Keratinocyte (primary cell): Measurements from ENCODE around the gene PRDM11. TPM values are rescaled to one million over a fixed set of nuclear protein-coding genes. Genes with fewer than 3 reads are reported as not detected.

ENCODE experiments used
- DNase-seq: peaks from one replicate; pipeline ENCODE4 v3.0.0-alpha.2; 2011; ENCODE audit warnings: low read depth, missing footprints, low spot score
- FAIRE-seq: peaks from 2 replicates; lab custom pipeline; 2011; peaks lifted over from hg19 to GRCh38; lab: Jason Lieb, UNC
- H2AFZ ChIP-seq: 2 replicates; pipeline ENCODE4 v1.6.0; 2012; ENCODE audit warnings: low read length, control low read depth, inconsistent platforms; ENCODE audit not compliant: control insufficient read depth
- H3K27ac ChIP-seq: 2 replicates; pipeline ENCODE4 v1.5.1; 2011; ENCODE audit warnings: low read length; ENCODE audit not compliant: control insufficient read depth, insufficient read depth
- H3K27me3 ChIP-seq: 3 replicates; pipeline ENCODE4 v1.6.0; 2011; ENCODE audit warnings: low read length; ENCODE audit not compliant: control insufficient read depth, insufficient read depth; ENCODE audit errors: extremely low read depth
- H3K36me3 ChIP-seq, 2 experiments: 2 replicates in 1 of 2; 3 replicates in 1 of 2; pipeline ENCODE4 v1.5.1; 2011; ENCODE audit warnings: low read length in 2 of 2, mild to moderate bottlenecking in 1 of 2; ENCODE audit not compliant: control insufficient read depth in 2 of 2, insufficient read depth in 2 of 2; ENCODE audit errors: extremely low read depth in 1 of 2
- H3K4me1 ChIP-seq: 3 replicates; pipeline ENCODE4 v1.5.1; 2011; ENCODE audit warnings: low read length; ENCODE audit not compliant: control insufficient read depth, insufficient read depth; ENCODE audit errors: extremely low read depth
- H3K4me2 ChIP-seq: 3 replicates; pipeline ENCODE4 v1.6.0; 2011; ENCODE audit warnings: low read depth, low read length; ENCODE audit not compliant: control insufficient read depth, insufficient read depth; ENCODE audit errors: extremely low read depth
- H3K4me3 ChIP-seq, 3 experiments: fragments of 200-600 bp in 1 of 3; sonication (generic) in 1 of 3; 2 replicates in 2 of 3; 3 replicates in 1 of 3; pipeline ENCODE4 v1.5.1; 2011 to 2016; ENCODE audit warnings: low read length in 3 of 3, mild to moderate bottlenecking in 3 of 3, control low read depth in 2 of 3, inconsistent platforms in 1 of 3, low read depth in 1 of 3, mixed read lengths in 1 of 3, mixed run types in 1 of 3, moderate library complexity in 1 of 3; ENCODE audit not compliant: control insufficient read depth in 2 of 3, insufficient read depth in 2 of 3; ENCODE audit errors: extremely low read depth in 1 of 3
- H3K79me2 ChIP-seq: 2 replicates; pipeline ENCODE4 v1.6.0; 2012; ENCODE audit warnings: low read length; ENCODE audit not compliant: control insufficient read depth, insufficient read depth
- H3K9ac ChIP-seq: 3 replicates; pipeline ENCODE4 v1.6.0; 2011; ENCODE audit warnings: low read length; ENCODE audit not compliant: control insufficient read depth, insufficient read depth; ENCODE audit errors: extremely low read depth
- H3K9me1 ChIP-seq: 3 replicates; pipeline ENCODE4 v1.6.0; 2011; ENCODE audit warnings: low read length; ENCODE audit not compliant: control insufficient read depth, insufficient read depth; ENCODE audit errors: extremely low read depth
- H3K9me3 ChIP-seq: 2 replicates; pipeline ENCODE4 v1.5.1; 2012; ENCODE audit warnings: low read depth, low read length; ENCODE audit not compliant: control insufficient read depth
- H4K20me1 ChIP-seq: 3 replicates; pipeline ENCODE4 v1.6.0; 2011; ENCODE audit warnings: low read length; ENCODE audit not compliant: control insufficient read depth, insufficient read depth; ENCODE audit errors: extremely low read depth
- EZH2 ChIP-seq: IDR thresholded peaks from one replicate; pipeline ENCODE4 v1.6.1; 2012; ENCODE audit warnings: inconsistent platforms, mild to moderate bottlenecking, low read length, moderate library complexity
- dilution Hi-C: fragments of 300-500 bp; cut with MboI; formaldehyde crosslinking; loops from one replicate; pipeline ENCODE4 v1.7.0; 2020; ENCODE audit warnings: low sequenced_read_pairs; ENCODE audit not compliant: extremely low pct_ligation_motif_present
- polyA plus RNA-seq, 5 experiments: library from polyadenylated mRNA; depleted of rRNA in 3 of 5; stranded (reverse) in 3 of 5; stranded (forward) in 1 of 5; unstranded in 1 of 5; fragments of >200 nt; gene quantifications; 1 replicate in 1 of 5; 2 replicates in 3 of 5; 3 replicates in 1 of 5; pipeline versions ENCODE4 v1.2.1 to v1.2.3, GENCODE V29; 2011 to 2012; ENCODE audit warnings: missing spikeins in 2 of 5, low read depth in 1 of 5, low replicate concordance in 1 of 5
- TF ChIP-seq, protein P1 (sequence below), 3 experiments: IDR thresholded peaks in 1 of 3; conservative IDR thresholded peaks in 1 of 3; optimal IDR thresholded peaks in 1 of 3; 2 replicates in 2 of 3; 3 replicates in 1 of 3; pipeline versions ENCODE3 to v1.5.1; 2011; ENCODE audit warnings: low read length in 3 of 3, mild to moderate bottlenecking in 3 of 3, moderate library complexity in 2 of 3, control low read depth in 1 of 3, inconsistent platforms in 1 of 3; ENCODE audit not compliant: insufficient read depth in 2 of 3; ENCODE audit errors: extremely low read depth in 1 of 3

The PRDM11 gene
- polyA plus RNA-seq, 1 donor (not counting 4 experiments of a cell fraction or from before 2014, with no cell fraction given): 2.1 TPM

DNA sequence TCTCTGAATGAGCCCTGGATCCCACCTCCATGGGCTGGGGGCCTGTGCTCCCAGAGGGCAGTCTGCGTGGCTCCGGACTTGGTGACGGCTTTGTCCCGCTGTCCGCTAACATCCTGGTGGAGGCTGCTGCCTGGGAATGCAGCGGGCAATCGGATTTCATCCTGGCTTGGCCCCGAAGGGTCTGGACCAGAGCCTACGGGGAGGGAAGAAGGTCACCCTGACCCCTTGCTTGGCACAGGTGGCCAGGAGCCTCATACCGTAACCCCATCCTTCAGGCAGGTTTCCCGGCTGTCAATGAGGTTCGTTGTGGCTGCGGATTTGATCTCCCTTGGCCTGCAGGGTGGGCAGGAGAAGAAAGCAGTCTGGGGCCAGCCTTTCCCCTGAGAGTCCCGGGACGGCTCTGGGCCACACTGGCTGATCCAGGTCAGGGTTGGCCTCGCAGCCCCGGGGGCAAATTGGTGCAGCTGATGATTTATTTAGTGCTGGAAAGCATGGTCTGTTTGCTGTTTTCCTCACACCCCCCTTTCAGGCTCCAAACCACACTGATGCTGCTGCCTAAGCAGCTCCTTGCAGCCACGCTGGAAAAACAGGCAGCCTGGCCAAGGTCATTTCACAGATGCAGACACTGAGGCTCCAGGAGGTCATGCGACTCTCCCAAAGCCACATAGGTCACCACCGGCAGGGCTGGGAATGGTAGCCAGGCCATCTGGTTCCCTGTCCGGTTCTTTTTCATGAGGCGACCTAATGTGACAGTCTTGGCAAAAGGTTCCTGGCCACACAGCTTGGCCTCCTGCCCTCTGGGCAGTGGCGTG is 15.0 kb downstream of the PRDM11 start:
- Histone ChIP-seq H4K20me1 (no peaks in the 10 kb centered on the region), H3K27ac (no peak overlapping the region), H3K4me2 (no peak overlapping the region), H3K27me3 (peaks cover 3% of the 10 kb centered on the region), H3K4me3 (no peak overlapping the region), H3K9me1 (no peaks in the 10 kb centered on the region), H3K9me3 (no peaks in the 10 kb centered on the region), H3K36me3 (no peaks in the 10 kb centered on the region), H2AFZ (no peak overlapping the region), H3K9ac (no peak overlapping the region), H3K79me2 (no peaks in the 10 kb centered on the region), H3K4me1 (peaks cover 10% of the 10 kb centered on the region)
- dilution Hi-C loops: no loop called here
- FAIRE-seq: no peak
- DNase-seq: no peak
- TF ChIP-seq EZH2: no peak
- TF ChIP-seq, protein P1, sequence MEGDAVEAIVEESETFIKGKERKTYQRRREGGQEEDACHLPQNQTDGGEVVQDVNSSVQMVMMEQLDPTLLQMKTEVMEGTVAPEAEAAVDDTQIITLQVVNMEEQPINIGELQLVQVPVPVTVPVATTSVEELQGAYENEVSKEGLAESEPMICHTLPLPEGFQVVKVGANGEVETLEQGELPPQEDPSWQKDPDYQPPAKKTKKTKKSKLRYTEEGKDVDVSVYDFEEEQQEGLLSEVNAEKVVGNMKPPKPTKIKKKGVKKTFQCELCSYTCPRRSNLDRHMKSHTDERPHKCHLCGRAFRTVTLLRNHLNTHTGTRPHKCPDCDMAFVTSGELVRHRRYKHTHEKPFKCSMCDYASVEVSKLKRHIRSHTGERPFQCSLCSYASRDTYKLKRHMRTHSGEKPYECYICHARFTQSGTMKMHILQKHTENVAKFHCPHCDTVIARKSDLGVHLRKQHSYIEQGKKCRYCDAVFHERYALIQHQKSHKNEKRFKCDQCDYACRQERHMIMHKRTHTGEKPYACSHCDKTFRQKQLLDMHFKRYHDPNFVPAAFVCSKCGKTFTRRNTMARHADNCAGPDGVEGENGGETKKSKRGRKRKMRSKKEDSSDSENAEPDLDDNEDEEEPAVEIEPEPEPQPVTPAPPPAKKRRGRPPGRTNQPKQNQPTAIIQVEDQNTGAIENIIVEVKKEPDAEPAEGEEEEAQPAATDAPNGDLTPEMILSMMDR (optimal IDR thresholded peaks at IDR 0.05 in 1 of 3, IDR thresholded peaks at IDR 0.05 in 1 of 3, conservative IDR thresholded peaks at IDR 0.05 in 1 of 3; ENCODE audit: extremely low read depth in 1 of 3, insufficient read depth in 2 of 3, low read length in 3 of 3): no peak

DNA sequence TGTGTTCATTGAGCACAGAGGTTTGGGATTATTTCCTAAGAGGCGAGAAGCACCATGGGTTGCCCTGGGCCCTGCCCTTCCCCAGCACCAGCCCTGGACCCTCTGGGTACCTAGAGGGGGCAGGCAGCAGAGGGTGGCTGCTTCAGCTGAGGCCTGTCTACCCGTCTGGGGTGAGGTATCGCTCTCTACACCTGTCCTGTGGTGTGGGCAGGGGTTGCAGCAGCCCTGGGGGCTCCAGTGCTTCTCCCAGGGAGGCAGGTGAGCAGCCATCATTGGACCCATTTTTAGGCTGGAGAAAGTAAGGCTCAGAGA is 15.6 kb downstream of the PRDM11 start:
- Histone ChIP-seq H3K4me3 (no peak overlapping the region), H2AFZ (no peak overlapping the region), H3K9ac (no peak overlapping the region), H3K79me2 (no peaks in the 10 kb centered on the region), H4K20me1 (no peaks in the 10 kb centered on the region), H3K9me1 (no peaks in the 10 kb centered on the region), H3K4me2 (no peak overlapping the region), H3K36me3 (no peaks in the 10 kb centered on the region), H3K9me3 (no peaks in the 10 kb centered on the region), H3K27me3 (peaks cover 3% of the 10 kb centered on the region), H3K4me1 (peaks cover 10% of the 10 kb centered on the region), H3K27ac (no peak overlapping the region)
- TF ChIP-seq, protein P1 (optimal IDR thresholded peaks at IDR 0.05 in 1 of 3, IDR thresholded peaks at IDR 0.05 in 1 of 3, conservative IDR thresholded peaks at IDR 0.05 in 1 of 3; ENCODE audit: extremely low read depth in 1 of 3, insufficient read depth in 2 of 3, low read length in 3 of 3): no peak
- TF ChIP-seq EZH2: no peak
- dilution Hi-C loops: no loop called here
- no peak for DNase-seq
- FAIRE-seq: no peak
